ENCODE data around the gene AHCY.
"Not testable (repeated sequence)": the region's sequence is repeated elsewhere in the genome, so short reads cannot be mapped to it uniquely, and the experiment has no call there.

The AHCY gene

DNA sequence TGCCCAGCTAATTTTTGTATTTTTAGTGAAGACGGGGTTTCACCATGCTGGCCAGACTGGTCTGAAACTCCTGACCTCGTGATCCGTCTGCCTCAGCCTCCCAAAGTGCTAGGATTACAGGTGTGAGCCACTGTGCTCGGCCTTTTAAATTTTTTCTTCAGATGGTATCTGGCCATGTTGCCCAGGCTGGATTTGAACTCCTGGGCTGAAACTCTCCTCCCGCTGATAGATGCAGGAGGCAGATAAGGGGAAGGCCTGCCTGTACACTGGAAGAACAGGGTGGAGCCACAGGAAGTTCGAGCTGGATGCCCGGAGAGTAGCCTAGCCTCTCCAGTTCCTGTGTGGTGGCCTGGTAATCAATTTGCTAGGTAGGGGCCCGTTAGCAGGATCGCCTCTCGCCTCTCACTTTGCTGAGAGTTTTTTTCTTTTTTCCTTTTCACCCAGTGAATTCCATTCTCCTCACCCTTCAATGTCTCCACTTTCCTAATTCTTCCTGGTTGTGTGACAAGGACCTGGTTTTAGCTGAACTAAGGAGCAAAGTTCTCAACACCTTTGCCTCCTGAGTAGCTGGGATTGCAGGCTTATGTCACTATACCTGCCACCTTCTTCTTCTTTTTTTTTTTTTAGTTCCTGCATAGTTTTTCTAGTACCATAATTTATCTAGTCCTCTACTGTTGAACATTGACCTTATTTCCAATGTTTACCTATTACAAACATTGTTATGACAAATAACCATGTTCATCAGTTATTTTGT, 40.5 kb upstream of the AHCY start:
- DNase-seq (ENCODE audit: extremely low spot score): no peak
- CTCF ChIA-PET: interaction anchor here (1.6 to 2.2 kb wide), 2 partner anchors 31 kb away, joined by 4 to 5 read pairs; no protein-coding TSS in a partner anchor
- TF ChIP-seq CTCF (IDR thresholded peaks at IDR 0.05; ENCODE audit: control extremely low read depth, extremely low read depth, low read depth, missing control alignments): no peak
- POLR2A ChIA-PET: no interaction called here

DNA sequence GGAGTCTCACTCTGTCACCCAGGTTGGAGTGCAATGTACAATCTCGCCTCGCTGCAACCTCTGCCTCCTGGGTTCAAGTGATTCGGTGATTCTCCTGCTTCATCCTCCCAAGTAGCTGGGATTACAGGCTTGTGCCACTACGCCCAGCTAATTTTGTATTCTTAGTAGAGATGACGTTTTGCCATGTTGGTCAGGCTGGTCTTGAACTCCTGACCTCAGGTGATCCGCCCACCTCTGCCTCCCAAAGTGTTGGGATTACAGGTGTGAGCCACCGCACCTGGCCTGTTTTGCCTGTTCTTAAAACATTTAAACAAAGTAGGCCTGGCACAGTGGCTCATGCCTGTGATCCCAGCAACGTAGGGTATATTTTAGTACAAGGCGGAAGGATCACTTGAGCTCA, 38.0 kb upstream of the AHCY start:
- DNase-seq (ENCODE audit: extremely low spot score): not testable (repeated sequence)
- ChIA-PET POLR2A (interaction anchor here (0.7 kb wide), 1 partner anchor 303 kb away, joined by 4 read pairs; no protein-coding TSS in a partner anchor), CTCF (interaction anchor here (2.2 kb wide), 1 partner anchor 28 kb away, joined by 5 read pairs; no protein-coding TSS in a partner anchor)

DNA sequence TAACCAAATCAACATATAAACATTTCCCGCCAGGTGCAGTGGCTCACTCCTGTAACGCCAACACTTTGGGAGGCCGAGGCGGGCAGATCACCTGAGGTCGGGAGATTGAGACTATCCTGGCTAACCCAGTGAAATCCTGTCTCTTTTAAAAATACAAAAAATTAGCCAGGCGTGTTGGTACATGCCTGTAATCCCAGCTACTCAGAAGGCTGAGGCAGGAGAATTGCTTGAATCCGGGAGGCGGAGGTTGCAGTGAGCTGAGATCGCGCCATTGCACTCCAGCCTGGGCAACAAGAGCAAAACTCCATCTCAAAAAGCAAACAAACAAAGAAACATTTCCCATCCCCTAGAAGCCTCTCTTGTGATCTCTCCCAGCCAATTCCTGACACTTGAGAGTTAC, 37.6 kb upstream of the AHCY start:
- POLR2A ChIA-PET: interaction anchor here (0.7 kb wide), 1 partner anchor 303 kb away, joined by 4 read pairs; no protein-coding TSS in a partner anchor
- CTCF ChIA-PET; DNase-seq (ENCODE audit: extremely low spot score): not testable (repeated sequence)

DNA sequence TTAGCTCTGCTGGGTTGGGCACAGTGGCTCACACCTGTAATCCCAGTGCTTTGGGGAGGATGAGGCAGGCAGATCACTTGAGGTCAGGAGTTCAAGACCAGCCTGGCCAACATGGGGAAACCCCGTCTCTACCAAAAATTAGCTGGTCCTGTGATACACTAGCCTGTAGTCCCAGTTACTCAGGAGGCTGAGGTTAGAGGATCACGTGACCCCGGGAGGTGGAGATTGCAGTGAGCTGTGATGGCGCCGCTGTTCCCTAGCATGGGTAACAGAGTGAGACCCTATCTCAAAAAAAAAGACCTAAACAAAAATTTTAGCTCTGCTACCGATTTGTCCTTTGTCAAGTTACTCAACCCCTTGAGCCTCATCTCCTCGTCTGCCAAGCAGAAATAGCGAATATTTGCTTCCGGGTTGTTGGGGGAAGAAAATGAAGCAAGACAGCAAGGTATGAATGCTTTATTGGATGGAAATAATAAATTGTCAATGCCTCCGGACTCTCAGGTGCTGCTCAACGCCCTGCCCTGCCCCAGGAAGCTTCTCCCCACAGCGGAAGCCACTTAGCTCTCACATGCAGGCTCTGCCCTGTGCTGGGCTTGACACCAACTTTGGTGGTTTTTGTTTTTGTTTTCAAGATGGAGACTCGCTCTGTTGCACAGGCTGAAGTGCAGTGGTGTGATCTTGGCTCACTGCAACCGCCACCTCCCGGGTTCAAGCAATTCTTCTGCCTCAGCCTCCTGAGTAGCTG, 35.0 kb upstream of the AHCY start:
- CTCF ChIA-PET: interaction anchor here (1.3 to 3.6 kb wide), 3 partner anchors 21 to 148 kb away, joined by 3 to 33 read pairs (median 5); no protein-coding TSS in a partner anchor
- POLR2A ChIA-PET: interaction anchor here (0.7 kb wide), 1 partner anchor 23 kb away, joined by 4 read pairs; no protein-coding TSS in a partner anchor
- TF ChIP-seq CTCF (IDR thresholded peaks at IDR 0.05; ENCODE audit: control extremely low read depth, extremely low read depth, low read depth, missing control alignments): no peak
- no peak for DNase-seq (ENCODE audit: extremely low spot score)

- ChIA-PET CTCF (interaction anchor here (1.3 to 3.6 kb wide), 3 partner anchors 22 to 148 kb away, joined by 3 to 33 read pairs (median 5); no protein-coding TSS in a partner anchor), POLR2A (no interaction called here)
These were observed 34.4 kb upstream of the AHCY start for GRCh38 chr20:34337544-34337943.

DNA sequence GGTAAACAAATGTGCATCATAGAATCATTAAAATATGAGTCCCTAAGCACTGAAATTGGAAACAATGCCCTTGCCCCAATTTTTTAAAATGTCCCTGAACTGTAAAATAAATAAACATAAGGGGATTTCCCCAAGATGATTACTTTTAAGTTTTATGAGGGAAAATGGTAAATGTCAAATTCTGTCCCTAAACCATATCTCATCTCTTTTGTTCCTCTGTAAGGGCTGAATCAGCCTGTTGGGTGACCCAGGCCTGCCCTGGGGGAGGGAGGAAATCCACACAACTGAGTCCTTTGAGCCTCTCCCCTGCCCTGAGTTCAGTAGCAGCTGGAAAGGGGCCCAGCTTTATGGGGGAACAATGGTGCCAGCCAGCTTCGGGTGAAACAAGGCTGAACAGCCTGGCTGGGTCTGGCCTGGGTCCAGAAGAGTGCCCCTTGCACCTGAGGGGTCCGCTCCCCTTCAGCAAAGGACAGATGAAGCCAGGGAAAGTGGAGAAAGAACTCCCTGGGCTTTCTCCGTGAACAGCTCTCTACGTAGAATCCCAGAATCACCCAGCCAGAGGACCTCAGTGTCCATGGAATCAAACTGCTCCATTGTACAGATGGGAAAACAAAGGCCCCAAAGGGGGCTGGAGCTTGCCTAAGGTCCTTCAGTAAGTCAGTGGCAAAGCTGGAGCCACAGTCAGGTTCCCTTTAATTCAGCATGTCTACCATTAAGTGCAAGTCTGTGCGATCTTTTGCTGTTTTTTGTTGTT, 31.7 kb upstream of the AHCY start:
- DNase-seq (ENCODE audit: extremely low spot score): no peak
- CTCF ChIA-PET: interaction anchor here (0.9 to 4.3 kb wide), 2 partner anchors 13 to 21 kb away, joined by 3 to 29 read pairs; no protein-coding TSS in a partner anchor
- no peak for TF ChIP-seq CTCF (IDR thresholded peaks at IDR 0.05; ENCODE audit: control extremely low read depth, extremely low read depth, low read depth, missing control alignments)
- POLR2A ChIA-PET: no interaction called here

More at GRCh38 chr20:34337544-34337943, 34.4 kb upstream of the AHCY start:
- no peak for DNase-seq (ENCODE audit: extremely low spot score)
- TF ChIP-seq CTCF (IDR thresholded peaks at IDR 0.05; ENCODE audit: control extremely low read depth, extremely low read depth, low read depth, missing control alignments): no peak

DNA sequence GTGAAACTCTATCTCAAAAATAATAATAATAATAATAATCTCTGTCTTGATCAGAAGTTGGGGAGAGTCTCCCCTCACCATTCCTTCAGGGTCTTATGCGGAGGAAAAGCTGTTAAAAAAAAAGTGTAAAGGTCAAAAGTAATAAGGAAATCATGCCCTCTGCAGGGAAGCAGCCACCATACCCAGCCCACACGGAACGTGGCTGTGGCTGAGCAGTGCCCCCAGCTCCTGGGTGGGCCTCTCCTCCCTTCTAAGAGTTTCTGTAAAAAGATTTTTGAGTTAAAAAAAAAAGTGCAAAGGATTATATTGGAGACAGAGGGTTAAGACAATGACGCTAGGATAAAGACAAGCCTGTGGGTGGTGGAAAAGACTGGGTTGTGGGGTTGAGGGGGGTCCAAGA, 30.6 kb upstream of the AHCY start:
- ChIA-PET CTCF (interaction anchor here (4.3 kb wide), 1 partner anchor 20 kb away, joined by 29 read pairs; no protein-coding TSS in a partner anchor), POLR2A (no interaction called here)
- DNase-seq (ENCODE audit: extremely low spot score): no peak
- TF ChIP-seq CTCF (IDR thresholded peaks at IDR 0.05; ENCODE audit: control extremely low read depth, extremely low read depth, low read depth, missing control alignments): no peak

Measured in GM10248 (cell line).